GM12865 (cell line): ENCODE measurements around the gene LYPD6B.

Experiments used
- DNase-seq: peaks from one replicate; pipeline ENCODE4 v3.0.0; 2010; ENCODE audit warnings: low read depth
- H3K4me3 ChIP-seq: 2 replicates; pipeline ENCODE4 v1.5.1; 2011; ENCODE audit warnings: mild to moderate bottlenecking, low read depth, low read length, control low read depth
- CTCF ChIP-seq: IDR thresholded peaks from 2 replicates; pipeline ENCODE4 v1.5.1; 2011; ENCODE audit warnings: low read length, control low read depth, low read depth, inconsistent platforms; ENCODE audit not compliant: insufficient read depth; ENCODE audit errors: missing control alignments

The LYPD6B gene

GRCh38 chr2:149170156-149170555, 131.7 kb downstream of the LYPD6B start:
- no peak for DNase-seq
- TF ChIP-seq CTCF: no peak

GRCh38 chr2:149170911-149171310, 132.4 kb downstream of the LYPD6B start:
- no peak overlapping the region for H3K4me3 ChIP-seq
- DNase-seq: no peak
- TF ChIP-seq CTCF: no peak

More at GRCh38 chr2:149170156-149170555, 131.7 kb downstream of the LYPD6B start:
- no peak overlapping the region for H3K4me3 ChIP-seq

GRCh38 chr2:149173220-149173619, 134.7 kb downstream of the LYPD6B start:
- H3K4me3 ChIP-seq: no peak overlapping the region
- DNase-seq: no peak
- TF ChIP-seq CTCF: no peak

- no peak for DNase-seq
- no peak overlapping the region for H3K4me3 ChIP-seq
- TF ChIP-seq CTCF: no peak
Measured at GRCh38 chr2:149175956-149176355, 137.5 kb downstream of the LYPD6B start.

- H3K4me3 ChIP-seq: no peak overlapping the region
- no peak for DNase-seq
- no peak for TF ChIP-seq CTCF
Measured at GRCh38 chr2:149178612-149179011, 140.1 kb downstream of the LYPD6B start.

GRCh38 chr2:149180226-149180875, 141.9 kb downstream of the LYPD6B start:
- no peak for DNase-seq
- TF ChIP-seq CTCF: no peak

GRCh38 chr2:149183187-149183586, 144.7 kb downstream of the LYPD6B start:
- no peak for DNase-seq
- TF ChIP-seq CTCF: no peak
- no peak overlapping the region for H3K4me3 ChIP-seq

More at GRCh38 chr2:149180226-149180875, 141.9 kb downstream of the LYPD6B start:
- no peak overlapping the region for H3K4me3 ChIP-seq
